ENCODE data around the gene ZNF112.
"Not testable (repeated sequence)": the region's sequence is repeated elsewhere in the genome, so short reads cannot be mapped to it uniquely, and the experiment has no call there.

Gene ZNF112

GRCh38 chr19:44345959-44346358 is 10.5 kb downstream of the ZNF112 start:
- TF ChIP-seq SUZ12 (IDR thresholded peaks at IDR 0.05) (no peak), CTBP1 (IDR thresholded peaks at IDR 0.05; ENCODE audit: borderline replicate concordance) (no peak), HDGF (IDR thresholded peaks at IDR 0.05; ENCODE audit: borderline replicate concordance) (no peak), NFRKB (IDR thresholded peaks at IDR 0.05) (no peak), FOXM1 (IDR thresholded peaks at IDR 0.05; ENCODE audit: borderline replicate concordance) (no peak), L3MBTL2 (conservative IDR thresholded peaks at IDR 0.05) (no peak), ZNF384 (IDR thresholded peaks at IDR 0.05) (no peak), SP1 (IDR thresholded peaks at IDR 0.05) (no peak), LEF1 (IDR thresholded peaks at IDR 0.05; ENCODE audit: borderline replicate concordance) (no peak), FOXK2 (IDR thresholded peaks at IDR 0.05) (no peak), FOXA1 (IDR thresholded peaks at IDR 0.05) (no peak), TARDBP (IDR thresholded peaks at IDR 0.05) (no peak), PKNOX1 (IDR thresholded peaks at IDR 0.05) (no peak), ARNT (IDR thresholded peaks at IDR 0.05) (no peak), ELF4 (IDR thresholded peaks at IDR 0.05) (no peak), BHLHE40 (IDR thresholded peaks at IDR 0.05; ENCODE audit: borderline replicate concordance) (no peak)
- no peak for DNase-seq (ENCODE audit: extremely low spot score)
- POLR2A ChIA-PET, result no interaction called here
- CTCF ChIA-PET, result no interaction called here

GRCh38 chr19:44344255-44344654 is 12.2 kb downstream of the ZNF112 start:
- ChIA-PET POLR2A (no interaction called here), CTCF (no interaction called here)
- no peak for TF ChIP-seq SP1 (IDR thresholded peaks at IDR 0.05)
- no peak for TF ChIP-seq BHLHE40 (IDR thresholded peaks at IDR 0.05; ENCODE audit: borderline replicate concordance)
- no peak for TF ChIP-seq FOXK2 (IDR thresholded peaks at IDR 0.05)
- no peak for TF ChIP-seq TARDBP (IDR thresholded peaks at IDR 0.05)
- no peak for TF ChIP-seq NFRKB (IDR thresholded peaks at IDR 0.05)
- no peak for TF ChIP-seq SUZ12 (IDR thresholded peaks at IDR 0.05)
- TF ChIP-seq ARNT (IDR thresholded peaks at IDR 0.05), result no peak
- TF ChIP-seq L3MBTL2 (conservative IDR thresholded peaks at IDR 0.05), result no peak
- TF ChIP-seq ZNF384 (IDR thresholded peaks at IDR 0.05), result no peak
- TF ChIP-seq FOXA1 (IDR thresholded peaks at IDR 0.05), result no peak
- TF ChIP-seq LEF1 (IDR thresholded peaks at IDR 0.05; ENCODE audit: borderline replicate concordance), result no peak
- TF ChIP-seq FOXM1 (IDR thresholded peaks at IDR 0.05; ENCODE audit: borderline replicate concordance), result no peak
- no peak for DNase-seq (ENCODE audit: extremely low spot score)

- DNase-seq (ENCODE audit: extremely low spot score), result no peak
- TF ChIP-seq HDGF (IDR thresholded peaks at IDR 0.05; ENCODE audit: borderline replicate concordance) (no peak), FOXA1 (IDR thresholded peaks at IDR 0.05) (no peak), L3MBTL2 (conservative IDR thresholded peaks at IDR 0.05) (no peak), ARNT (IDR thresholded peaks at IDR 0.05) (no peak), NFRKB (IDR thresholded peaks at IDR 0.05) (no peak), FOXK2 (IDR thresholded peaks at IDR 0.05) (no peak), SP1 (IDR thresholded peaks at IDR 0.05) (no peak), BHLHE40 (IDR thresholded peaks at IDR 0.05; ENCODE audit: borderline replicate concordance) (no peak), PKNOX1 (IDR thresholded peaks at IDR 0.05) (no peak), FOXM1 (IDR thresholded peaks at IDR 0.05; ENCODE audit: borderline replicate concordance) (no peak), ELF4 (IDR thresholded peaks at IDR 0.05) (no peak), CTBP1 (IDR thresholded peaks at IDR 0.05; ENCODE audit: borderline replicate concordance) (no peak), LEF1 (IDR thresholded peaks at IDR 0.05; ENCODE audit: borderline replicate concordance) (no peak), TARDBP (IDR thresholded peaks at IDR 0.05) (no peak), ZNF384 (IDR thresholded peaks at IDR 0.05) (no peak), SUZ12 (IDR thresholded peaks at IDR 0.05) (no peak)
- ChIA-PET CTCF (no interaction called here), POLR2A (no interaction called here)
Observed at GRCh38 chr19:44341794-44342193, 14.7 kb downstream of the ZNF112 start.

GRCh38 chr19:44334639-44335038 is 21.8 kb downstream of the ZNF112 start:
- POLR2A ChIA-PET; CTCF ChIA-PET; DNase-seq (ENCODE audit: extremely low spot score): not testable (repeated sequence)

GRCh38 chr19:44332145-44332544 is 24.3 kb downstream of the ZNF112 start:
- CTCF ChIA-PET, result no interaction called here
- DNase-seq (ENCODE audit: extremely low spot score), result no peak
- POLR2A ChIA-PET, result no interaction called here
- TF ChIP-seq PKNOX1 (IDR thresholded peaks at IDR 0.05) (no peak), FOXM1 (IDR thresholded peaks at IDR 0.05; ENCODE audit: borderline replicate concordance) (no peak), L3MBTL2 (conservative IDR thresholded peaks at IDR 0.05) (no peak), TARDBP (IDR thresholded peaks at IDR 0.05) (no peak), FOXA1 (IDR thresholded peaks at IDR 0.05) (no peak), CTBP1 (IDR thresholded peaks at IDR 0.05; ENCODE audit: borderline replicate concordance) (no peak)

- ChIA-PET CTCF (no interaction called here), POLR2A (no interaction called here)
- TF ChIP-seq TARDBP (IDR thresholded peaks at IDR 0.05) (no peak), CTBP1 (IDR thresholded peaks at IDR 0.05; ENCODE audit: borderline replicate concordance) (no peak), SUZ12 (IDR thresholded peaks at IDR 0.05) (no peak)
- DNase-seq (ENCODE audit: extremely low spot score), result no peak
Observed at GRCh38 chr19:44315883-44316282, 40.6 kb downstream of the ZNF112 start.

- ChIA-PET POLR2A (no interaction called here), CTCF (no interaction called here)
- DNase-seq (ENCODE audit: extremely low spot score), result no peak
- TF ChIP-seq FOXM1 (IDR thresholded peaks at IDR 0.05; ENCODE audit: borderline replicate concordance), result no peak
- no peak for TF ChIP-seq SP1 (IDR thresholded peaks at IDR 0.05)
- no peak for TF ChIP-seq FOXA1 (IDR thresholded peaks at IDR 0.05)
- no peak for TF ChIP-seq HDGF (IDR thresholded peaks at IDR 0.05; ENCODE audit: borderline replicate concordance)
- TF ChIP-seq ZNF384 (IDR thresholded peaks at IDR 0.05), result no peak
- TF ChIP-seq TARDBP (IDR thresholded peaks at IDR 0.05), result no peak
- TF ChIP-seq ELF4 (IDR thresholded peaks at IDR 0.05), result no peak
Observed at GRCh38 chr19:44313231-44313630, 43.2 kb downstream of the ZNF112 start.
